Memory B cell (primary cell): ENCODE measurements around the gene MOB3A.

Source experiments
- ATAC-seq: fragments of 150-1000 bp; cut with Tn5 transposase; 2 replicates; pipeline ENCODE4 v1.10.0; 2021; ENCODE audit warnings: low read depth, mild to moderate bottlenecking, moderate library complexity
- DNase-seq, 2 donors: peaks; one replicate each; pipeline ENCODE4 v3.0.0; 2022; ENCODE audit warnings: low spot score in 2 of 2
- H3K27ac Mint-ChIP-seq: one replicate; pipeline ENCODE4 v1.8.0; 2022; ENCODE audit warnings: mild to moderate bottlenecking, moderate library complexity, mixed read lengths
- H3K27me3 Mint-ChIP-seq: one replicate; pipeline ENCODE4 v1.8.0; 2022; ENCODE audit warnings: mixed read lengths
- H3K36me3 Mint-ChIP-seq: one replicate; pipeline ENCODE4 v1.8.0; 2022; ENCODE audit warnings: mild to moderate bottlenecking, mixed read lengths
- H3K4me1 Mint-ChIP-seq: one replicate; pipeline ENCODE4 v1.8.0; 2022; ENCODE audit warnings: mixed read lengths
- H3K4me3 Mint-ChIP-seq: one replicate; pipeline ENCODE4 v1.8.0; 2022; ENCODE audit warnings: mild to moderate bottlenecking, moderate library complexity, mixed read lengths
- H3K9me3 Mint-ChIP-seq: one replicate; pipeline ENCODE4 v1.8.0; 2022; ENCODE audit warnings: mixed read lengths

The MOB3A gene

DNA sequence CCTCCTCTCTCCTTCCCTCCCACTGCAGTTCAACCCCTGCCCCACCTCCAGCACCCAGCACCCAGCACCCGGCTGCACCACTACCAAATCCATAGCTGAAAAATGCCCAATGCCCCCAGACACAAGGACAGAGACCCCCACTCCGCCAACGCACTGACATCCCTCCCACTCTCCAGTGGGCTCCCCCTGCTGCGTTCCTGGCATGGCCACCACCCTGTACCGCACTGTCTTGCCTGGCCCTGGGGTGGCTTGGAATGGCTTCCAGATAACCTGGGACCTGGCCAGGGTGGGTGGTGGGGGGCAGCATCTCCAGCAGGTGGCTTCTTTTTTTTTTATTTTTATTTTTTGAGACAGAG is 39.3 kb downstream of the MOB3A start:
- Mint-ChIP-seq H3K9me3 (no peaks in the 10 kb centered on the region), H3K4me1 (peaks cover 36% of the 10 kb centered on the region), H3K36me3 (no peaks in the 10 kb centered on the region), H3K27me3 (no peaks in the 10 kb centered on the region), H3K4me3 (peak overlapping the region; percentile 68), H3K27ac (peak overlapping the region; percentile 99)
- ATAC-seq (no peak), DNase-seq (no peak)

DNA sequence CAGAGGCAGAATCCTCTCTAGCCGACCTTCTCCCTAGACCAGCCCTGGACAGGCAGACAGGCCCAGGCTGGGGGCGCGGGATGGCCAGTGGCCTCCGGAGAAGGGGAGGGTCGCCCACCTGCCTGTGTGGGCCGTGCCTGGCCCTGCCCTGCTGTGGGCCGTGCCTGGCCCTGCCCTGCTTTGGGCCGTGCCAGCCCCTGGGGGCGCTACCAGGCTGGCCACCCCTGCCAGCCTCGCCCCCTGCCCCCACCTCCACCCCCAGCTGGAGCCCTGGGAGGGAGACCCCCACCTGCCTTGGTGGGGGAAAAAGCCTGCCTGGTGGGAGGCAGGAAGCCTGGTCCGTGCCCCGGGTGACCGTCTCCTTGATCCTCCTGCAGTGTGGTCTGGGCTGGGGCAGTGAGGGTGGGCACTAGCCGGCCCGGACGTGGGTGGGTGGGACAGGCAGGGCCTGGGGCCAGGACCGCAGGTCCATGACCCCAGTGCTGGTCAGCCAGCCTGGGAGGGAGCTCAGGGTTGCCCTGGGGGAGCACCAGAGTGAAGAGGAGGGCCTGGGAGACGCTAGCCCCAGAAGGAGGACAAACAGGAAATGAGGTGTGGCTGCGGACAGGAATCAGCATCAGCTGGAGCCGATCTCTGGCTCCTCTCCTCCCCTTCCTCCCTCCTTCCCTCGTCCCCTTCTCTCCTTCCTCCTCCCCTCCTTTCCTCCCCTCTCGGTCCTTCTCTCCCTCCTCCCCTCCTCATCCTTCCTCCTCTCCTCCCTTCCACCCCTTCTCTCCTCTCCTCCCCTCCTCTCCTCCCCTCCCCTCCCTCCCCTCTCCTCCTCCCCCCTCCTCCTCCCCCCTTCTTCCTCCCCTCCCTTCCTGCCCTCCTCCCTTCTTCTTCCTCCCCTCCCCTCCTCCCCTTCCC is 39.9 kb downstream of the MOB3A start:
- peak overlapping the region; percentile 99 for H3K27ac Mint-ChIP-seq
- H3K36me3 Mint-ChIP-seq, result no peaks in the 10 kb centered on the region
- peak overlapping the region; percentile 68 for H3K4me3 Mint-ChIP-seq
- no peak for ATAC-seq
- no peak for DNase-seq
- H3K9me3 Mint-ChIP-seq, result no peaks in the 10 kb centered on the region
- no peaks in the 10 kb centered on the region for H3K27me3 Mint-ChIP-seq
- peaks cover 40% of the 10 kb centered on the region for H3K4me1 Mint-ChIP-seq

DNA sequence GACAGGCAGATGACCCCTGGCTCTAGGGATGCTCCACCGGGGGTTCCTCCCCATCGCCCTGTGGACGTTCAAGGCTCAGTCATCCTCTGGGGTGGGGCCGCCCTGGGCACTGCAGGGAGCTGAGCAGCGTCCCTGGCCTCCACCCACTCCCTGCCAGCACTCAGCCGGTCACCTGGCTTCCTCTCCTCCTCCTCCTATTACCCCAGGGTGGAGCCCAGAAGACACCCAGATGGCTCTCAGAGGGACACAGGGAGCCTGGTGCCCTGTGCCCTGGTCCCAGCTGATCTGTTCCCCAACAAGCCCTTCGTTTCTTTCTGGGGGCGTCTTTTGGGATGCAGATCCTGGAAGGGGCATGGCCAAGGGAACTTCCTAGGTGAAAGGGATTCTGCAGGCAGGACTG is 41.4 kb downstream of the MOB3A start:
- H3K27me3 Mint-ChIP-seq, result no peaks in the 10 kb centered on the region
- no peaks in the 10 kb centered on the region for H3K9me3 Mint-ChIP-seq
- H3K27ac Mint-ChIP-seq, result peak overlapping the region; percentile 99
- peaks cover 3% of the 10 kb centered on the region for H3K36me3 Mint-ChIP-seq
- no peak for DNase-seq
- peak overlapping the region; percentile 14 for H3K4me3 Mint-ChIP-seq
- H3K4me1 Mint-ChIP-seq, result peaks cover 35% of the 10 kb centered on the region
- no peak for ATAC-seq

DNA sequence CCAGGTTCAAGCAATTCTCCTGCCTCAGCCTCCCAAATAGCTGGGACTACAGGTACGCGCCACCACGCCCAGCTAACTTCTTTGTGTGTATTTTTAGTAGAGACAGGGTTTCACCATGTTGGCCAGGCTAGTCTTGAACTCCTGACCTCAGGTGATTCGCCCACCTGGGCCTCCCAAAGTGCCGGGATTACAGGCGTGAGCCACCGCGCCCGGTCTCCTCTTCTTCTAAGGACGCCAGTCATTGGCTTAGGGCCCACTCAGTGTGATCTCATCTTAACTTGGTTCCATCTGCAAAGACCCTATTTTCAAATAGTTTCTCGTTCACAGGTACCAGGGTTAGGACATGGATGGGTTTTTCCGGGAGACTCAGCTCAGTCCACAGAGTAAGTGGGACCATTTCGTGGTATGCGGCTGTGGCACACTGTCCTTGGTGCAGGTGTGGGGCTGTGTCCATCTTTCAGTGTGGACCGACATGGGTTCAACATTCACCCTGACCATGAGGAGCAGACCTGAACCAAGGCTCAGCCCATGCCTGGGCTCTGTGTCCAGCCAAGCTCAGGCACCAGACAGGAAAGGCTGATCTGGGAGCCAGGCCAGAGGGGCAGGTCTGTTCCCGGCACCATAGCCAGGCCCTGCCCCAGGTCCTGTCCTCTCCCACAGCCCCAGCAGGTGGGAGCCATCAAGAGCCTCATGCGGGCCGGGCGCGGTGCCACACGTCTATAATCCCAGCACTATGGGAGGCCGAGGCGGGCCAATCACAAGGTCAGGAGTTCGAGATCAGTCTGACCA is 42.3 kb downstream of the MOB3A start:
- Mint-ChIP-seq H3K4me3 (peak overlapping the region; percentile 43), H3K27me3 (no peaks in the 10 kb centered on the region), H3K27ac (peak overlapping the region; percentile 99), H3K36me3 (peaks cover 6% of the 10 kb centered on the region), H3K4me1 (peaks cover 36% of the 10 kb centered on the region), H3K9me3 (no peaks in the 10 kb centered on the region)
- ATAC-seq, result no peak
- no peak for DNase-seq

DNA sequence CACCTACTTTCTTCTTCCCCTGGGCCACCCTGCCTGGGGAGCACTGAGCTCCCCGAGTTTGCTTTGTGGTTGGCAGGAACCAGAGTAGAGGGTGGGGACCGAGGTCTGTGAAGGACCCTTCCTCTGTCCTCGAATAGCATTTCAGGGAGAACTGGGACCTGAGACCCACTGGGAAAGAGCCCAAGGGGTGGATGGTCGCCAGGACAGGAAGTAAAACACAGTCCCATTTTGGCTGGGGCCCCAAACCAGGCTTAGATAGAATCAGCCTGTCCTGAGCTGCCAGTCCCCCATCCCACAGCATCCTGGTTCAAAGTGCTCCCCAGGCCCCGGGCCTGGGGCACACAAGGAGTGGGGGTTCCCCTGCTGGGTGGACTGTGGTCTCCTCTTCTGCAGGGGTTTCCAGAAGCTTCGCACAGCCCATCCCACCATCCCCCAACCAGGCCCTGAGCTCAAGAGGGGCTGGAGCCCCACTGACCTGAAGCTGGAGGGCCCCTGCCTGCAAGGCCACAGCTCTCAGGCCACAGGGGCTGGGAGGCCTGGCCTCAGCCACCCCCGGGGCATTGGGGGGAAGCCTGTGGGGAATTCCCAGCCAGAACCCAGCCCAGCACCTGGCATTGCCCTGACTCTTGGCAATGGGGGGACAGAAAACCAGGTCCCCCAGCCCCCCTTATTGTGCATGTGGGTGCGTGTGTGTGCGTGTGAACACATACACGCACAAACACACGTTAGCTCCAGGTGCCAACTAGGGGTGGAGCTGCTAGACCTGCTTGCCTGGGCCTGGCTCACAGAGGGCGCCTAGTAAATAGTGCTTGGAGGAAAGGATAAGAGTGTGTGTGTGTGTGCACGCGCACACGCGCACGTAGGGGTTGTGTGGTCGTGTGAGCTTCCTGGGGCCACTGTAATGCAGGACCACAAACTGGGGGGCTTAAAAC is 44.1 kb downstream of the MOB3A start:
- H3K27ac Mint-ChIP-seq, result peak overlapping the region; percentile 99
- H3K36me3 Mint-ChIP-seq, result peaks cover 6% of the 10 kb centered on the region
- DNase-seq, result peak; percentile 79 to 80
- H3K27me3 Mint-ChIP-seq, result no peaks in the 10 kb centered on the region
- H3K9me3 Mint-ChIP-seq, result no peaks in the 10 kb centered on the region
- H3K4me3 Mint-ChIP-seq, result peak overlapping the region; percentile 80
- ATAC-seq, result peak; percentile 43
- peaks cover 38% of the 10 kb centered on the region for H3K4me1 Mint-ChIP-seq

DNA sequence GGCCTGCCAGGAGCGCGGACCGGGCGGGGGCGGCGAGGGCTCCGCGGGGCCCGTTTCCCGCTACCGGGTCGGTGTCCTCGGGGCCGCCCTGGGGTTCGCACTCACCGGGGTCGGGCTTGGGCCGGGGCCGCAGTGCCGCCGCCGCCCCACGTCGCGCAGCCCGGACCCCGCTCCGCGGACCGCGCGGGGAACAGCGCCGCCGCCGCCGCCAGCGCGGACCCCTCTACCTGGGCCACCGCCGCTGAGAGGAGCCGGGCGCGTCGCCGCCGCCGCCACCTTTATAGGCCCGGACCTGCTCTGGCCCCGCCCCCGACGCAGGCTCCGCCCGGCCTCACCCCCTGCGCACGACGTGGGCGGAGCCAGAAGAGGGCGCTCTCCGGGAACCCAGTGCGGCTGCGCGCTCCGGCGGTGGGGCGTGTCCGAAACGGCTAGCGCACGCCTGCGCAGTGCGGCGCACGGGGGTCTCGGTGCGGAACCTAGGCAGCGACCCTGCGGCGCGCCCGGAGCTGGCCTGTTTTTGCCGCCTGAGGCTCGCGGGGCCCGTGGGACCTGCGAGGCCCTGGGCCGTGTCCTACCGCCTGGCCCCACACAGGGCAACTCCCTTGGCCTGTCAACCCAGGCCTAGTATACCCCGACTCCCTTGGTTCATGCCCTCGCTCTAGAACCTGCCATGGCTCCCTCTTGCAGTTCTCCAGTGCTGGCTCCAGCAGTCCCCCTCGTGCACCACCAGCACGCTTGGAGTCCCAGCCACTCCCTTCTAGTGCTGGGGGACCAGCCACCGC is 44.9 kb downstream of the MOB3A start, which contains the start of gene MKNK2:
MKNK2 (minus strand) TSS at position 254 of the 782 bp plus-strand sequence. CDS start 393 bp downstream, outside the sequence.
- peak; percentile 52 for ATAC-seq
- Mint-ChIP-seq H3K27me3 (no peaks in the 10 kb centered on the region), H3K36me3 (peaks cover 6% of the 10 kb centered on the region), H3K27ac (peak within 1 kb of the TSS; percentile 99), H3K9me3 (no peaks in the 10 kb centered on the region), H3K4me1 (peaks cover 33% of the 10 kb centered on the region), H3K4me3 (peak within 1 kb of the TSS; percentile 94)
- peak; percentile 98 to 99 for DNase-seq

DNA sequence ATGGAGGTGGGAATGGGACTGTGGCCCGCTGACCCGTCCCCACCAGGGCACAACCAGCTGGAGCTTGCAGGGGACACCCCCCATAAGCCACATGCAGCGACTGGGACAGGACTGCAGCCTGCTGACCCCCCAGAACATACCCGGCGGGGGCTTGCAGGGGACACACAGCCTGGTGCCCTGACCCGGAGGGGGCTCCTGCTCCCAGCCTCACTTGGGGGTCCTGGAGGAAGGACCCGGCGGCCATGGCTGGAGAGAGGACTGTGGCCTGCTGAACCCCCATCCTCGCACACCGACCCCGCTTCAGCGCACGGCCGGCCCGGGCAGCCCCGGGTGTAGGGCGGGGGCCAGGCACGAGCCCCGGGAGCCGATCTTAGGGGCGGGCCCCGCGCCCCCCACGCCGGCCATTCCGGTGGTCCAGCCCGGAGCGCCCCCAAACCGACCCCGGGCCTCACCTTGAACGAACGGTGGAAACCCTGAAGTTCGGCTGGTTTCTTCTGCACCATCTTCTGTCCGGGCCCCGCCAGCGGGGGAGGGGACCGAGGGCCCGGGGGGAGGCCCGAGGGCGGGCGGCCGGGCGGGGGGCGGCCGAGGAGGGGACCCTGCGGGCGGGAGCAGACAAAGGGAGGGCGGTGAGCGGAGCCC is 45.7 kb downstream of the MOB3A start:
- Mint-ChIP-seq H3K27me3 (no peaks in the 10 kb centered on the region), H3K27ac (peak overlapping the region; percentile 98), H3K4me3 (peak overlapping the region; percentile 94), H3K9me3 (no peaks in the 10 kb centered on the region), H3K4me1 (peaks cover 32% of the 10 kb centered on the region), H3K36me3 (peaks cover 6% of the 10 kb centered on the region)
- no peak for DNase-seq
- peak; percentile 1 for ATAC-seq

DNA sequence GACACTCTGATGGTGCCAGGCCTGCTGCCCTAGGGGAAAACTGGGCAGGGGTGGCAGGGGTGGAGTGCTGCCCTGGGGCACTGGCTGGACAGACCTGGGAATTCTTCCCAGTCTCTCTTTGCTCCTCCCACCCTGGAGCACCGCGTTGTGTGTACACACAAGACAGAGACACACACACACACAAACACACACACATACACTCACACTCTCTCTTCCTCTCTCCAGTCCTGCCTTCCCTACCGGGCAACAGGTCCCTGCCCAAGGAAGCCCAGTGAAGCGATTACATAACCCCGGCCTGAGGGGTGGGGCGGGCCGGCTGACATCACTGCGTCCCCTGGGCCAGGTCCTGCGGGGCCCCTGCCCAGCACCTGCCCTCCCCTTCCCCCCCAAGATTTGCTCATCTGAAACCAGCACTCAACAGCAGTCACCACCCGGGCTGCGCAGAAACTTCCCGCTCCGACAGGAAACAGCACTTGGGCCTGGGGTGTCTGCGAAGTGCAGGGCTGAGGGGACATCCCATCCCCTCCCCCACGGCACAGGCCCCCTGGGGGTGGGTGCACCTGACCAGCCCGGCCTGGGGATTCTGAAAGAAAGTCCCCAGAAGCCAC is 46.3 kb downstream of the MOB3A start:
- H3K4me3 Mint-ChIP-seq, result peak overlapping the region; percentile 94
- H3K27ac Mint-ChIP-seq, result peak overlapping the region; percentile 98
- no peaks in the 10 kb centered on the region for H3K9me3 Mint-ChIP-seq
- H3K4me1 Mint-ChIP-seq, result peaks cover 29% of the 10 kb centered on the region
- H3K36me3 Mint-ChIP-seq, result peaks cover 8% of the 10 kb centered on the region
- peak; percentile 27 for ATAC-seq
- peak; percentile 73 to 74 for DNase-seq
- no peaks in the 10 kb centered on the region for H3K27me3 Mint-ChIP-seq

DNA sequence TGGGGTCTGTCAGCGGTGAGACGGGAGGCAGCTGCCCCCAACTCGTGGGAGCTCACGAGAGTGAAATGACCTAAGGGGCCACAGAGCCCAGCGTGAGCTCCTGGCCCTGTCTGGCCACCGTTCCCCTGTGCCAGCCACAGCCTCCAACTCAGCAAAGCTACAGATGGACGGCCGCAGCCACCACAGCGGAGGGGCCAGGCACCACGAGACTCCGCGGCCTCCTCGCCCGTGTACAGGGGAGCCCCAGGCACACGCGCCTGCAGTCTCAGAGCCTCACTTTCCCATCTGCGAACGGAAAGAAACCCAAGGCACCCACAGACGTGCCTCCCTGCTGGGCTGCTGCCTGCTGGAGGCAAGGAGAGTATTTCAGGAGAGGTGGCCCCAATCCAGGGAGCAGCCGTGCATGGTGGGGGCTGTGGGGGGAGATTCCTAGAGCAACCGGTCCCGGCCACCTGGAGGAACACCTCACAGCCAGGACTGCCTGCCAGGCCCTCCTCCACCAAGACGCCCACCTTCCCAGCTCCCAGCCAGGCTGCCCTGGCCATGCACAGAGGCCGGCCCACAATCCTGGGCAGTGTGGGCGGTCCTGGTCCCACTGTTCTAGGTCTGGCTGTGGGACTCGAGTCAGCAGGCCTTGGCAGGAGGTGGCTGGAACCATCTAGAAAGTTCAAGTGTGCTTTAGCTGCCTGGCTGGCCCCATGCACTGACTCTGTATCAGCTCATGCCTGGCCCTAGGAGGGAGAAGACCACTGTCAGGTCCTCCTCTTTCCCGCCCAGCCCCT is 47.0 kb downstream of the MOB3A start:
- Mint-ChIP-seq H3K36me3 (peaks cover 9% of the 10 kb centered on the region), H3K27me3 (no peaks in the 10 kb centered on the region), H3K27ac (peak overlapping the region; percentile 98), H3K4me1 (peaks cover 29% of the 10 kb centered on the region), H3K9me3 (no peaks in the 10 kb centered on the region), H3K4me3 (peak overlapping the region; percentile 94)
- DNase-seq (no peak), ATAC-seq (no peak)

DNA sequence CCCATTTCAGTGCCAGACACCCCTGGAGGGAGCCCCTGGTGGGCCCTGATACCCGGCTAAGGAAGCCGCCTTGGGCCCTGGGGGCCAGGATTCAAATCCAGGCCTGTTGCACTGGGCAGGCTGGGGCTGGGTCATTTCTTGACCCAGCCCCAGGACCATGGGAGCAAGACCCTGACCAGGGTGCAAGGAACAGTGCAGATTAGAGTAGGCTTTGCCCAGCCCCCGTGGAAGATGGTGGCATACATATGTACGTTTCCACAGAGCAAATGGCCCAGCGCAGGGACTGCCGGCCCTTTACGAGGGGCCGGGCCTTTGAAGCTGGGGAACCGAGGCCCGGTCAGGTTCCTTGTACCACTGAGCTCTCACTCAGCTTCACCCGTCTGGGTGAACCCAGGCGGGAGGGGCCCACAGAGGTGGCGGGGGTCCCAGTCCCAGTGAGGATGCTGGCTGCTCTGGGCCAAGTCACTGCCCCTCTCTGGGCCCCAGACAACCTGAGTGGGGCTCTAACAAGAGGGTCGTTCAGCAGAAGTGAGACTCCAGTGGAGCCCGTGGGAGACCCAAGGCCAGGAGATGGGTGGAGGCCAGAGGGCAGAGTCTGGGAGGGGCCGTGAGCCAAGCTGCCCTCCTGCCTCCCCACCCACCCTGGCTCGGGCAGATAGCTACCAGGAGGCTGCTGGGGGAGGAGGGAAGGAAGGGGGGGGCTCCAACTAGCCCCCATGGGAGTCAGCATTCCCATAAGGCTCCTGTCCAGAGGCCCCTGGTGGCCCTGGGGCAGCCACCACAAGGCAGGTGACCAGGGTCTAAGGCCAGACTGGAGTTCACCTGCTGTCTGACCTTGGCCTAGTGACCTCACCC is 47.8 kb downstream of the MOB3A start:
- Mint-ChIP-seq H3K9me3 (no peaks in the 10 kb centered on the region), H3K4me3 (peak overlapping the region; percentile 94), H3K36me3 (peaks cover 11% of the 10 kb centered on the region), H3K27ac (peak overlapping the region; percentile 98), H3K4me1 (peaks cover 36% of the 10 kb centered on the region), H3K27me3 (no peaks in the 10 kb centered on the region)
- DNase-seq (no peak), ATAC-seq (no peak)

DNA sequence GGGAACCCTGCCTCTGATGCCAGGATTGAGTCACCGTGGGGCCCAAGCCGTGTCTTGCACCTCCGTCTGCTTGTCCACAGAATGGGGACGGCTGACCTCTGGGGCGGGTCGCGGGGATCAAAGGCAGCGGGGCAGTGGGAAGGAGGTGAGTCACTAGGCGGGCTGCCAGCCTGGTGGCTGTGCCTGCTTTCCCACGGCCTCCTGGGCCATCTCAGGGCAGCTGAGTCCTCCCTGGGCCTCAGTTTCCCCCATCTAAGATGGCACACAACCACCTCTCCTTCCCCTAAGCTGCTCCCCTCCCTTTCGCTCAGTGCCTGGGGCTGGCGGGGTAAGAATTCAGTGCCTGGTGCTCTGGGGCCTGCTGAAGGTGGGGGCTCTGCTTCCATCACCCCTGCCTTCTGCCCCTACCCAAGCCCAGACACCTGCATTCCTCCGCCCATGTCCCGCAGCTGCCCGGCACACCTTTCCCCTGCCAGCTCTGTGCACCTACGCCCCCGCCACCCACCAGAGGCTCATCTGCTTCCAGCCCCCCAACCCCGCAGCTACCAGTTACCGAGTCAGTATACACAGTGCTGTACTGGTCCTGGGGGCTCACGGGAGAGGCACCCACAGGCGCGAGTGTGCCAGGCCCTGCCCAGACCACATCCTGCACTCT is 48.5 kb downstream of the MOB3A start:
- Mint-ChIP-seq H3K4me1 (peaks cover 36% of the 10 kb centered on the region), H3K9me3 (no peaks in the 10 kb centered on the region), H3K27ac (peak overlapping the region; percentile 98), H3K27me3 (no peaks in the 10 kb centered on the region), H3K36me3 (peaks cover 11% of the 10 kb centered on the region), H3K4me3 (peak overlapping the region; percentile 51)
- DNase-seq, result no peak
- no peak for ATAC-seq
